ENCODE measurements around the gene SUMO3.

DNA sequence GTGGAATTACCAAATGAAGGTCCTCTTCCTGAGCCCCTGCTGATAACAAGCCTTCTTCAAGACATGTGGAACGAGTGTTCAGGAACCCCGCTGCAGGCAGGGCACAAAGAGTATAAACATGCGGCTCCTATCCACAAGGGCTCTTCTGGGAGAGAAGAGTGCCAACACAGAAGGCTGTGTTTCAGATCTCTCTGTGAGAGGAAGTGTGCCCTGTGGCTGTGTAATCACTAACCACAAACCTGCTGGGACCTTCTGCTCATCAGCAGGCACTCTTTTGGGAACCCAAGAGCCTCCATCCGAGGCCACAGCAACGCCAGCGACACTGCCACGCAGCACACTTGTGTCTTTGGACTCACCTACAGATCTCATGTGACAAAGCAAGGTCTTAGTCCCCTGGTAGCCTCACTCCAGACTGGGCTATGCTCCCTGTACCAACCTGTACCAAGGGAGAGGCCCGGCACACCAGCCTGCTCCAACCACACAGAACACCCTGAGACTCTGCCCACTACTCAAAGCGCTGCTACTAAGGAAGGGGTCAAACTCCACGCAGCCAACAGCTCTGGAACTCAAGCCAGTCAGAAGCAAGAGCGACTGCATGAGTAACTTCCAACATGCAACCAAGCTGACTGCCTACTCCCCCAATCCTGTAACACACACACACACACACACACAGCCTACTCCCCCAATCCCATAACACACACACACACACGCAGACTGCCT is 47.9 kb upstream of the SUMO3 start:
- TF ChIP-seq, protein P1, sequence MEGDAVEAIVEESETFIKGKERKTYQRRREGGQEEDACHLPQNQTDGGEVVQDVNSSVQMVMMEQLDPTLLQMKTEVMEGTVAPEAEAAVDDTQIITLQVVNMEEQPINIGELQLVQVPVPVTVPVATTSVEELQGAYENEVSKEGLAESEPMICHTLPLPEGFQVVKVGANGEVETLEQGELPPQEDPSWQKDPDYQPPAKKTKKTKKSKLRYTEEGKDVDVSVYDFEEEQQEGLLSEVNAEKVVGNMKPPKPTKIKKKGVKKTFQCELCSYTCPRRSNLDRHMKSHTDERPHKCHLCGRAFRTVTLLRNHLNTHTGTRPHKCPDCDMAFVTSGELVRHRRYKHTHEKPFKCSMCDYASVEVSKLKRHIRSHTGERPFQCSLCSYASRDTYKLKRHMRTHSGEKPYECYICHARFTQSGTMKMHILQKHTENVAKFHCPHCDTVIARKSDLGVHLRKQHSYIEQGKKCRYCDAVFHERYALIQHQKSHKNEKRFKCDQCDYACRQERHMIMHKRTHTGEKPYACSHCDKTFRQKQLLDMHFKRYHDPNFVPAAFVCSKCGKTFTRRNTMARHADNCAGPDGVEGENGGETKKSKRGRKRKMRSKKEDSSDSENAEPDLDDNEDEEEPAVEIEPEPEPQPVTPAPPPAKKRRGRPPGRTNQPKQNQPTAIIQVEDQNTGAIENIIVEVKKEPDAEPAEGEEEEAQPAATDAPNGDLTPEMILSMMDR (IDR thresholded peaks at IDR 0.05; ENCODE audit: low read depth, low read length, missing input control) = no peak
- no peak for TF ChIP-seq YY1 (IDR thresholded peaks at IDR 0.05)
- TF ChIP-seq SP1 (IDR thresholded peaks at IDR 0.05) = no peak
- TF ChIP-seq, protein P2, sequence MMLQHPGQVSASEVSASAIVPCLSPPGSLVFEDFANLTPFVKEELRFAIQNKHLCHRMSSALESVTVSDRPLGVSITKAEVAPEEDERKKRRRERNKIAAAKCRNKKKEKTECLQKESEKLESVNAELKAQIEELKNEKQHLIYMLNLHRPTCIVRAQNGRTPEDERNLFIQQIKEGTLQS (IDR thresholded peaks at IDR 0.05) = no peak
- TF ChIP-seq, protein P3, sequence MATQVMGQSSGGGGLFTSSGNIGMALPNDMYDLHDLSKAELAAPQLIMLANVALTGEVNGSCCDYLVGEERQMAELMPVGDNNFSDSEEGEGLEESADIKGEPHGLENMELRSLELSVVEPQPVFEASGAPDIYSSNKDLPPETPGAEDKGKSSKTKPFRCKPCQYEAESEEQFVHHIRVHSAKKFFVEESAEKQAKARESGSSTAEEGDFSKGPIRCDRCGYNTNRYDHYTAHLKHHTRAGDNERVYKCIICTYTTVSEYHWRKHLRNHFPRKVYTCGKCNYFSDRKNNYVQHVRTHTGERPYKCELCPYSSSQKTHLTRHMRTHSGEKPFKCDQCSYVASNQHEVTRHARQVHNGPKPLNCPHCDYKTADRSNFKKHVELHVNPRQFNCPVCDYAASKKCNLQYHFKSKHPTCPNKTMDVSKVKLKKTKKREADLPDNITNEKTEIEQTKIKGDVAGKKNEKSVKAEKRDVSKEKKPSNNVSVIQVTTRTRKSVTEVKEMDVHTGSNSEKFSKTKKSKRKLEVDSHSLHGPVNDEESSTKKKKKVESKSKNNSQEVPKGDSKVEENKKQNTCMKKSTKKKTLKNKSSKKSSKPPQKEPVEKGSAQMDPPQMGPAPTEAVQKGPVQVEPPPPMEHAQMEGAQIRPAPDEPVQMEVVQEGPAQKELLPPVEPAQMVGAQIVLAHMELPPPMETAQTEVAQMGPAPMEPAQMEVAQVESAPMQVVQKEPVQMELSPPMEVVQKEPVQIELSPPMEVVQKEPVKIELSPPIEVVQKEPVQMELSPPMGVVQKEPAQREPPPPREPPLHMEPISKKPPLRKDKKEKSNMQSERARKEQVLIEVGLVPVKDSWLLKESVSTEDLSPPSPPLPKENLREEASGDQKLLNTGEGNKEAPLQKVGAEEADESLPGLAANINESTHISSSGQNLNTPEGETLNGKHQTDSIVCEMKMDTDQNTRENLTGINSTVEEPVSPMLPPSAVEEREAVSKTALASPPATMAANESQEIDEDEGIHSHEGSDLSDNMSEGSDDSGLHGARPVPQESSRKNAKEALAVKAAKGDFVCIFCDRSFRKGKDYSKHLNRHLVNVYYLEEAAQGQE (IDR thresholded peaks at IDR 0.05) = no peak
- TF ChIP-seq NR2F2 (IDR thresholded peaks at IDR 0.05) = no peak
- no peak for TF ChIP-seq JUND (IDR thresholded peaks at IDR 0.05)
- TF ChIP-seq, protein P4, sequence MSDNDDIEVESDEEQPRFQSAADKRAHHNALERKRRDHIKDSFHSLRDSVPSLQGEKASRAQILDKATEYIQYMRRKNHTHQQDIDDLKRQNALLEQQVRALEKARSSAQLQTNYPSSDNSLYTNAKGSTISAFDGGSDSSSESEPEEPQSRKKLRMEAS (IDR thresholded peaks at IDR 0.05) = no peak
- no peak for TF ChIP-seq GABPA (IDR thresholded peaks at IDR 0.05 in 1 of 2, conservative IDR thresholded peaks at IDR 0.05 in 1 of 2)
- TF ChIP-seq RAD21 (IDR thresholded peaks at IDR 0.05) = no peak
- TF ChIP-seq EGR1 (IDR thresholded peaks at IDR 0.05; ENCODE audit: low read depth in 2 of 2) = no peak
- TF ChIP-seq, protein P5, sequence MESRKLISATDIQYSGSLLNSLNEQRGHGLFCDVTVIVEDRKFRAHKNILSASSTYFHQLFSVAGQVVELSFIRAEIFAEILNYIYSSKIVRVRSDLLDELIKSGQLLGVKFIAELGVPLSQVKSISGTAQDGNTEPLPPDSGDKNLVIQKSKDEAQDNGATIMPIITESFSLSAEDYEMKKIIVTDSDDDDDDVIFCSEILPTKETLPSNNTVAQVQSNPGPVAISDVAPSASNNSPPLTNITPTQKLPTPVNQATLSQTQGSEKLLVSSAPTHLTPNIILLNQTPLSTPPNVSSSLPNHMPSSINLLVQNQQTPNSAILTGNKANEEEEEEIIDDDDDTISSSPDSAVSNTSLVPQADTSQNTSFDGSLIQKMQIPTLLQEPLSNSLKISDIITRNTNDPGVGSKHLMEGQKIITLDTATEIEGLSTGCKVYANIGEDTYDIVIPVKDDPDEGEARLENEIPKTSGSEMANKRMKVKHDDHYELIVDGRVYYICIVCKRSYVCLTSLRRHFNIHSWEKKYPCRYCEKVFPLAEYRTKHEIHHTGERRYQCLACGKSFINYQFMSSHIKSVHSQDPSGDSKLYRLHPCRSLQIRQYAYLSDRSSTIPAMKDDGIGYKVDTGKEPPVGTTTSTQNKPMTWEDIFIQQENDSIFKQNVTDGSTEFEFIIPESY (IDR thresholded peaks at IDR 0.05) = no peak
